Mesodermal cell (in vitro differentiated cells): Measurements from ENCODE around the gene DNAH8.

ENCODE experiments used
- H3K27ac ChIP-seq: 2 replicates; pipeline ENCODE4 v1.7.0; 2013; ENCODE audit warnings: mild to moderate bottlenecking, low read depth, low read length, moderate library complexity; ENCODE audit not compliant: severe bottlenecking
- H3K36me3 ChIP-seq: 2 replicates; pipeline ENCODE4 v1.7.1; 2013; ENCODE audit warnings: mild to moderate bottlenecking, low read length, moderate library complexity; ENCODE audit not compliant: control insufficient read depth, insufficient read depth
- H3K4me1 ChIP-seq: one replicate; pipeline ENCODE4 v1.7.1; 2013; ENCODE audit warnings: mild to moderate bottlenecking, low read length; ENCODE audit not compliant: insufficient read depth, control insufficient read depth, poor library complexity, severe bottlenecking
- H3K4me3 ChIP-seq: 2 replicates; pipeline ENCODE4 v1.7.0; 2013; ENCODE audit warnings: low read length, control low read depth, mild to moderate bottlenecking; ENCODE audit not compliant: insufficient read depth, poor library complexity, severe bottlenecking; ENCODE audit errors: extremely low read depth
- H3K9me3 ChIP-seq: 2 replicates; pipeline ENCODE4 v1.7.1; 2013; ENCODE audit warnings: mild to moderate bottlenecking, low read length, moderate library complexity; ENCODE audit not compliant: control insufficient read depth
- WGBS, 2 experiments: methylation state at CpG; one replicate each; pipeline ENCODE4 v1.1.5; 2013; ENCODE audit warnings: missing lambda C conversion rate in 2 of 2; ENCODE audit not compliant: insufficient coverage in 2 of 2; 5-methylcytosine and 5-hydroxymethylcytosine counted together

DNAH8 gene

GRCh38 chr6:38722727-38723334, 7.7 kb downstream of the DNAH8 start:
- 92 to 95% methylated on average over 20 to 23 of the region's 26 CpGs for WGBS, 2 experiments
- H3K4me3 ChIP-seq: no peak overlapping the region
- no peak overlapping the region for H3K27ac ChIP-seq
- no peaks in the 10 kb centered on the region for H3K36me3 ChIP-seq
- no peaks in the 10 kb centered on the region for H3K4me1 ChIP-seq
- H3K9me3 ChIP-seq: no peaks in the 10 kb centered on the region

DNA sequence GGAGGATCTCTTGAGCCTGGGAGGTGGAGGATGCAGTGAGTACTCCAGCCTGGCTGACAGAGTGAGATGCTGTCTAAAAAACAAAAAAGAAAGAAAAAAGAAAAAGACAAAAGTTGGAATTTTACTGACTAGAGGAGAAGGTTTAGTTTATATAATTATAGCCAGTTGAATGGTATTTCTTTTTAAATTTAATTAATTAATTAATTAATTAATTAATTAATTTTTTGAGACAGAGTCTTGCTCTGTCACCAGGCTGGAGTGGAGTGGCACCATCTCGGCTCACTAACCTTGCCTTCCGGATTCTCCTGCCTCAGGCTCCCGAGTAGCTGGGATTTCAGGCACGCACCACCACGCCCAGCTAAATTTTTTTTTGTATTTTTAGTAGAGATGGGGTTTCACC, 8.7 kb downstream of the DNAH8 start:
- no peak overlapping the region for H3K4me3 ChIP-seq
- no peaks in the 10 kb centered on the region for H3K9me3 ChIP-seq
- 87 to 97% methylated on average over 3 to 5 of the region's 5 CpGs for WGBS, 2 experiments

DNA sequence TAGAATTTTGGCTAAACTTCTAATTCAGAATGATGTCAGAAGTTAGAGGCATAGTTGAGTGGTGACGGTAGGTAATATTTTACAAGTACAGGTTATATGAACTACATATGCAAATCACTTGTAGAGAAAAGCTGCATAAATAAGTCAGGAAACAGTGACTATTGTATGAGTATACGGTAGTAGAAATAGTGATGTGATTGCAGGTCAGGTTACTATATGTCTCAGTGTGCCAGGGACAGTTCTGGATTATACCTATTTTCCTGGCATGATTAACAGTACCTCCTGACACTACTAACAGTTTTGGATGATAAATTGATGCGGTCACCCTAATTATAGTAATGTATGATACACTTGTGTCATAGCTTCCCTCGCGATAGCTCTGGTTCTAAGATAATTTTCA, 9.2 kb downstream of the DNAH8 start:
- Histone ChIP-seq H3K36me3 (no peaks in the 10 kb centered on the region), H3K9me3 (no peaks in the 10 kb centered on the region), H3K27ac (no peak overlapping the region), H3K4me3 (no peak overlapping the region), H3K4me1 (no peaks in the 10 kb centered on the region)
- 100% methylated on average over 1 of the region's 5 CpGs; no CpG with 5 or more reads in 1 of the 2 experiments for WGBS, 2 experiments

More for the DNA sequence above, 8.7 kb downstream of the DNAH8 start:
- no peaks in the 10 kb centered on the region for H3K4me1 ChIP-seq
- no peak overlapping the region for H3K27ac ChIP-seq
- H3K36me3 ChIP-seq: no peaks in the 10 kb centered on the region

DNA sequence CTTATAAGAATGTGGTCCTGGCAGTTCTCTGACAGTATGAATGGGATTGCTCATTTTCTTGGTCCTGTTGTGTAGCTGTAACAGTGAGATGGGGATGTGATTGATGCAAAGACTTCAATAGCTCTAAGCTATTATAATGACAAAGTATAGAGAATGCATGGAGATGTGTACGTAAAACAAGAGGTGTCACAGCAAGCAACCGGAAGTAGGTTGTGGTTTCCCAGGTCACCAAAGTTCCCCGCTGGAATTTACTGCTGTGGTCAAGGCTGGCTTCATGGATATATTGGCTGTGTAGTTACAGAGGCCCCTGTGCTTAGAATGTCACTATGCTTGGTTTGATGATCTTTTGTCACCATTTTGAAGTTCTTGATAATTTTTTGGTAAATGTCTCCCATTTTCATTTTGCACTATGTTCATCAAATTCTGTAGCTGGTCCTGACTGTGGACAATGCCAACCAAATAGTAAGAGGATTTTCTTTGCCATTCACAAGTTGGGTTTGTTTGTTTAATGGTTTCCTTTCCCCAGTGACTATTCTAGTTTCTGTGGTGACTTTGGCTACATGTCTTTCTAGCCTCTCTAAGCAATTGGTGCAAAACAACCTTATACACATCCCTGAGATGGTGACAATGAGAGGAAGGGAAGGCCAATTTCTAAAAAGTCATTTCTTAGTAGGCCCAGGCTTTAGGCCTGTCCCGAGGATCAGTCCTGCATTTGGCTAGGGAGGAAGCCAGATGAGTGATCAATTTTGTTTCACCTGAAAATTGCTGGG, 10.5 kb downstream of the DNAH8 start:
- H3K9me3 ChIP-seq: no peaks in the 10 kb centered on the region
- H3K36me3 ChIP-seq: no peaks in the 10 kb centered on the region
- WGBS, 2 experiments: 75 to 86% methylated on average over 4 of the region's 4 CpGs
- no peaks in the 10 kb centered on the region for H3K4me1 ChIP-seq
- no peak overlapping the region for H3K4me3 ChIP-seq
- H3K27ac ChIP-seq: no peak overlapping the region

DNA sequence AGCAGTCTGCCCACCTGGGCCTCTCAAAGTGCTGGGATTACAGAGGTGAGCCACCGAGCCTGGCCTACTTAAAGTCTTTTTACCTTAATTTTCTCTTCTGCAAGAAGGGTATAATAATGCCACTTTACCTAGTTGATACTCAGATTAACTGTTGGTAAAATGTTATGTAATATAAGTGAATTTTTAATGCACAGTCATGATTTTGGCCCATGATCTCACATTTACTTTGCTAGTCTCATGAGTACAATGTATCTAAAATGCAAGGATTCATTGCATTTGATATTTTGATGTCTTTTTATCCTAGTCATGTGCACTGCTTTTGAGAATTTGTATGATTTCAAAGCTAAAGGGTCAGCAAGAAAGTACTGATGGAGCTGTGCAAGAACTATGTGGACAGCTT, 13.1 kb downstream of the DNAH8 start:
- Histone ChIP-seq H3K9me3 (no peaks in the 10 kb centered on the region), H3K4me1 (no peaks in the 10 kb centered on the region), H3K27ac (no peak overlapping the region), H3K4me3 (no peak overlapping the region), H3K36me3 (no peaks in the 10 kb centered on the region)
- no CpG with 5 or more reads among the region's 1 CpG for WGBS, 2 experiments

DNA sequence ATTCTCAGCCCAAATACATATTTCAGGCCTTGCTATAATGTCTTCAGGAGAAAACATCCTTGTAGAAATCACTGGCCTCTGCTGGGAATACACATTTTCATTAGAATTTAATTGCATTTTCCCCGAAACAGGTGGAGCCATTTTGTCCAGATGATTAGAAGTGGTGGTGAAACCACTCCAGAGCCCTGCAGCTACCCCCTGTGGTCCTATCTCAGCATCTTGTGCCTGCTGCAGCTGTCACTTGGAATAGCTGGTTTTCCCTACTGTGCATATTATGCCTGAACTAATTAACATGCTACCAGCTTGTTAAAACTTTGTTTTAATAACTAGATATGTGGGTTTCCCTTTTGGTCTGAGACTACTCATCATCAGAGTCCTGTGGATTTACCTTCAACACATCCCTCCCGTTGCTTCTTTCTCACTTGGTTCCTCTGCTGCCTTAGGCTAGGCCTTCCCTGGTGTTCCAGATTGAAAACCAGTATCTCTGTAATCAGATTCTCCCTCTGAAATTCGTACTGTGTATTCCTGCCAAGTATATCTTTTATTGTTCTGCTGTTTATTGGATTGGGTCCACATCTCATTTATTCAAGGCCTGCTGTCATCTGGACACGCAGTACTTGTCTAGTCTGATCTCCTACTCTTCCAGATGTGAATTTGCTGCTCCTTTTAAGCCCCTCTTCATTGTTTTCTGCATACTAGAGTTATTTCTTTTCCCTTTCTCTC, 15.2 kb downstream of the DNAH8 start:
- Histone ChIP-seq H3K27ac (no peak overlapping the region), H3K36me3 (no peaks in the 10 kb centered on the region), H3K4me3 (no peak overlapping the region), H3K4me1 (no peaks in the 10 kb centered on the region), H3K9me3 (peaks cover 1% of the 10 kb centered on the region)
- 74 to 84% methylated on average over 2 to 3 of the region's 4 CpGs for WGBS, 2 experiments

DNA sequence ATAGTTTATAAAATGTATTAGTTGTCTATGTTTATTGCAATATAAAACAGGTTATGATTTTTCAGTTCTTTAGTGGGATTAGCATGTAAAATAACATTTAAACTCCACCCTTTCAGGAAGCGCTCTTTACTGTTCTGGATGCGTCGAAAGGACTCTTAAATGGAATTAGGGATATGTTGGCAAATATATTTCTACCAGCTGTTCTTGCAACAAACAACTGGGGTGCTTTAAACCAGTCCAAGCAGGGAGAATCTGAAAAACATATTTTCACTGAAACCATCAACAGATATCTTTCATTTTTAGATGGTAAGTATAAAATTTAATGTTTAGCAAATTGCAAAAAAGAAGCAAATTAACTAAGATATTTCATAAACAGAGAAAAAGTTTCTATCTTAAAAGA, 21.8 kb downstream of the DNAH8 start:
- WGBS, 2 experiments: no CpG with 5 or more reads among the region's 3 CpGs
- Histone ChIP-seq H3K9me3 (peaks cover 6% of the 10 kb centered on the region), H3K4me3 (no peak overlapping the region), H3K4me1 (no peaks in the 10 kb centered on the region), H3K27ac (no peak overlapping the region), H3K36me3 (no peaks in the 10 kb centered on the region)

DNA sequence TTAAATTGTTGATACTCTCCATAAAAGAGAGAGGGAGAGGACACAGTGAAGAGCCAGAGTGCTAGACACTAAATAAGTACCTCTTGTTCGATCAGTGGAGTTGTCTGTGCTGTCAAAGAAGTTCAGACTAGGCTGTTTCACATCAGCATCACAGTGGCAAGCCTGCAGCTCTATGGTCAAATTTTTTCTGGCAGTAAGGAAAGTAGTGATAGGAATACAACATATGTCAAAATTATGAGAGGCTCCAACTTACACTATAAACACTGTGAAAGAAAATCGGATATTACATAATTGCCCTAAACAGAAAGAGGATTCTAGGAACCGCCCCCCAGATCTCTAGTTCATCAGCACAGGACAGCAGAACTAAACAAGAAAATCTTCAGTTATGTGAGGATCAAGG, 23.1 kb downstream of the DNAH8 start:
- Histone ChIP-seq H3K36me3 (no peaks in the 10 kb centered on the region), H3K9me3 (peaks cover 6% of the 10 kb centered on the region), H3K27ac (no peak overlapping the region), H3K4me3 (no peak overlapping the region), H3K4me1 (no peaks in the 10 kb centered on the region)
- 71% methylated on average over 1 of the region's 3 CpGs; no CpG with 5 or more reads in 1 of the 2 experiments for WGBS, 2 experiments

DNA sequence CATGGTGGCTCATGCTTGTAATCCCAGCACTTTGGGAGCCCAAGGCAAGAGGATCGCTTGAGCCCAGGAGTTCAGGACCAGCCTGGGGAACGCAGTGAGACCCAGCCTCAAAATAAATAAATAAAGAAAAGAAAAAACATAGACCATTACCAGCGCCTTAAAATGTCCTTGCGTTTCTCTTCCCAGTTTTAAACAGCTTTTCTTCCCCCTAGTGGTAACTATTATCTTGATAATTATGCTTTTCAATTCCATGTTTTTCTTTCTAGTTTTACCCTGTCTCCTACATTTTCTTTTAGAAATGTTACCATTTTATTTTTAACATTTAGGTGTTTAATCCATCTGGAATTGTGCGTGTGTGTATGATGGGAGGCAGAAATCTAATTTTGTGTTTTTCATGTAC, 24.4 kb downstream of the DNAH8 start:
- no peaks in the 10 kb centered on the region for H3K4me1 ChIP-seq
- no peak overlapping the region for H3K27ac ChIP-seq
- no peak overlapping the region for H3K4me3 ChIP-seq
- WGBS, 2 experiments: no CpG with 5 or more reads among the region's 5 CpGs
- H3K36me3 ChIP-seq: no peaks in the 10 kb centered on the region
- H3K9me3 ChIP-seq: peaks cover 6% of the 10 kb centered on the region

GRCh38 chr6:38749473-38749872, 34.4 kb downstream of the DNAH8 start:
- no CpG with 5 or more reads among the region's 1 CpG for WGBS, 2 experiments
- H3K36me3 ChIP-seq: no peaks in the 10 kb centered on the region
- H3K9me3 ChIP-seq: no peaks in the 10 kb centered on the region
- no peak overlapping the region for H3K4me3 ChIP-seq
- no peaks in the 10 kb centered on the region for H3K4me1 ChIP-seq
- H3K27ac ChIP-seq: no peak overlapping the region
